GM19467 (cell line): ENCODE results near the gene FGF4.

ENCODE experiments used
- ATAC-seq: cut with Tn5 transposase; IDR thresholded peaks from one replicate; pipeline ENCODE4 v1.9.1; 2021; ENCODE audit warnings: mild to moderate bottlenecking, moderate library complexity; ENCODE audit not compliant: unreplicated experiment

Gene FGF4

DNA sequence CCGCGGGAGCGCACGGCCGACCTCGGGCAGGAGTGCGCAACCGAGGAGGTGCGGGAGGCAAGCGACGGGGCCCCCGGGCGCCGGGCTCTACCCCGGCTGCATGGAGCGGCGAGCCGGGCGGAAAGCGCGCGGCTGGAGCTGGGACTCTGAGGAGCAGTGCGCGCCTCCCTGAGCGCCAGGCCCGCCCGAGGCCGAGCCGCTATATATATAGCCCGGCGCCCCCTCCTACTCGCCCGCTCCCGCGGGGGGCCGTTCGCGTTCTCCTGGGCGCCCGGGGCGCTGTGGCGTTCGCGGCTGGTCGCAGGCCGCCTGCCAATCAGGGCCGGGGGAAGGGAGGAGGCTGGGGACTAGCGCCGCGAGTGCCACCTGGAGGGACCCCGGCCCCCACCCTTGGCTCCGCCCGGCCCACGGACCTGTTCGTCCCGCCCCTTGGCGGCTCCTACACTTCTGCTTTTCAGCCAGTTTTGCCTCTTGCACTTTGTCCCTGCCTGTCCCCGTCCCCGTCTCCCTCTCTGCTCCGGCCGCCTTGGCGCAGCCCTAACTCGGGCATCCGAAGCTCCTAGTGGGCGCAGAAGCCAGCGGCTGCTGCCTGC is at the start of gene FGF4:
Gene FGF4 (minus strand): TSS at position 179 of the 593 bp plus-strand sequence. CDS start 257 bp downstream, outside the sequence.
- no peak for ATAC-seq

GRCh38 chr11:69823641-69824265 is 48.6 kb upstream of the FGF4 start:
- ATAC-seq: no peak

GRCh38 chr11:69822676-69823494 is 47.7 kb upstream of the FGF4 start:
- ATAC-seq: no peak

- no peak for ATAC-seq
Observed at GRCh38 chr11:69821511-69822040, 46.4 kb upstream of the FGF4 start.

DNA sequence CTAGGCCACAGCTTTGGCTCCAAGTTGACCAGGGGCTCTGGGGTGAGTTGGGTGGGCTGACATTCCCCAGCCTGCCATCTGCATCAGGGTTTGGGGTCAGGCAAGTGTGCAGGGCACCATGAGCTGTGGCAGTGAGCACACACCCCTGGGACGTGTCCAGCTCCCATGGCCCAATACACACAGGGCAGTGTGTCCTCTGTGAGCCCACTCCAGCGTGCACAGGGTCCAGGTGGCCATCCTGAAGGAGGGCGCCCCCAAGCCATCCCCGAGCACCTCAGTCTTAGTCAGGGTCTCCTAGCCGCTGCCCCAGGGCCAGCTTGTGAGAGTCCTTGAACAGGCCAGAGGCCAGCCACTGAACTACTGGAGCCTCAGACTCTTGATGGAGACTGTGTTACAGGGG is 45.3 kb upstream of the FGF4 start:
- no peak for ATAC-seq

- ATAC-seq: no peak
Observed at GRCh38 chr11:69819541-69820070, 44.5 kb upstream of the FGF4 start.

GRCh38 chr11:69818603-69819441 is 43.7 kb upstream of the FGF4 start, which contains the start of gene FGF3:
Gene FGF3 (minus strand): TSS chr11:69819416. CDS start chr11:69818933, 483 bp downstream.
- ATAC-seq: no peak

- no peak for ATAC-seq
Observed at GRCh38 chr11:69818231-69818602, 43.1 kb upstream of the FGF4 start.

GRCh38 chr11:69817265-69818230 is 42.4 kb upstream of the FGF4 start:
- ATAC-seq: no peak

GRCh38 chr11:69816671-69817070 is 41.5 kb upstream of the FGF4 start:
- no peak for ATAC-seq

DNA sequence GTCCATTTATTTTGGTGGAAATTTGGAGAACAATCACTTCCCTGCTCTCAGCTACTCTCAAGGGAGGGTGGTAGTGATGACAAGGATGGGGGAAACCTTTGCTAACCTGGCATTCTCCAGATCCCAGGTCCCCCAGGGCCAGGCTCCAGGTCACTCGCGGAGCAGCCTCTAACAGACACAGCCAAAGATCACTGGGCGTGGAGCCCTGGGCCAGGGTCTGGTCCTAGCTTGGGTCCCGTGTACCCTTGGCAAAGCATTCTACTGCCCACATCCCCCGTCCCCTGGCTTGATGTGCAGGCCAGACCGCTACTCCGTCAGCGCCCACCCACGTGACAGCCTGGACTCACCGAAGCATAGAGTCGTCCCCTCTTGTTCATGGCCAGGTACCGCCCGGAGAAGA is 40.8 kb upstream of the FGF4 start:
- ATAC-seq: no peak

DNA sequence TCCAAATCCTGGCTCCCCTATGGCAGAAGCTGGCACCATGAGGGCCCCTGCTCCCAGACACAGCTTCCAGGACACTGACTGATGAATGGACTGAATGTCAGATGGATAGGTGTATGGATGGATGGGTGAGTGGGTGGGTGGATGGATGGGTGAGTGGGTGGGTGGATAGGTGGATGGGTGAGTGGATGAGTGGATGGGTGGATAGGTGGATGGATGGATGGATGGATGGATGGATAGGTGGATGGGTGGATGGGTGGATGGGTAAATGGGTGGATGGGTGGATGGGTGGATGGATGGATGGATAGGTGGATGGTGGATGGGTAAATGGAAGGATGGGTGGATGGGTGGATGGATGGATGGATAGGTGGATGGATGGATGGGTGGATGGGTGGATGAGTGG is 39.8 kb upstream of the FGF4 start:
- no peak for ATAC-seq

GRCh38 chr11:69814411-69814810 is 39.3 kb upstream of the FGF4 start:
- ATAC-seq: no peak

DNA sequence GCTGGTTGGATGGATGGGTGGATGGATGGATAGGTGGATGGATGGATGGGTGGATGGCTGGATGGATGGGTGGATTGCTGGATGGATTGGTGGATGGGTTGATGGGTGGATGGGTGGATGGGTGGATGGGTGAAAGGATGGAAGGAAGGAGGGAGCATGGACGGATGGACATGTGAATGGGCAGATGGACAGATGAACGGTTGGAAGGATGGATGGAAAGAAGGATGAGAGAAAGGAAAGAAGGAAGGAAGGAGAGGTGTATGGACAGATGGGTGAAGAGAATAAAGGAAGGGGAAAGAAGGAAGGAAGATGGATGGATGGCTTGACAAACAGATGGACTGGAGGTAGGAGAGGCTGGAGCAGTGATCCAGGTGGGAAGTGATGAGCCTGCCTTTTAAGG is 38.7 kb upstream of the FGF4 start:
- no peak for ATAC-seq

- no peak for ATAC-seq
Observed at GRCh38 chr11:69812946-69813345, 37.8 kb upstream of the FGF4 start.

DNA sequence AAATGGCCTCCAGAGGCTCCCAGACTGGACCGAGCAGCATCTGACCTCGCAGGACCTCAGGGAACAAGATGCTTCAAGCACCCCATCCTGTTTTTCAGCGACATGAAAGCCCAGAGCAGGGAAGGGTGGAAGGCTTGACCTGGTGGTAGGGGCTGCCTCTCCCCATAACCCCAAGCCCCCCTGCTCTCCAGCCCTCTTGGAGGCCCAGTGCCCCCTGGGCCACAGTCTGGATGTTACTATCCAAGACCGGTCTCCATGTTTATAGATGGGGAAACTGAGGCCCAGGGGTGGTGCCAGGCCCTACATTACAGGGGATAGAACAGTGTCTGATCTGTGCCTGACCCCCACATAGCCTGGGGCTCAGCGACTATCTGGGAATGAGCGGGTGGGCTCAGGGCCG is 37.1 kb upstream of the FGF4 start:
- no peak for ATAC-seq

GRCh38 chr11:69811431-69811830 is 36.3 kb upstream of the FGF4 start:
- ATAC-seq: no peak

- ATAC-seq: no peak
Observed at GRCh38 chr11:69810289-69811118, 35.4 kb upstream of the FGF4 start.

- ATAC-seq: no peak
Observed at GRCh38 chr11:69808667-69809086, 33.5 kb upstream of the FGF4 start.
